Activated CD4-positive, alpha-beta T cell treated with anti-CD3 and anti-CD28 coated beads, Interleukin-2, amount 50 U/mL, for 16 hours (primary cell): ENCODE data around the gene SPATA9.
A peak's percentile ranks its signal among the peaks of the same experiment; 100 is the strongest.
"Not testable (repeated sequence)": the region's sequence is repeated elsewhere in the genome, so short reads cannot be mapped to it uniquely, and the experiment has no call there.

ENCODE experiments used
- DNase-seq: peaks from one replicate; pipeline ENCODE4 v3.0.0-alpha.2; 2020

Gene SPATA9

GRCh38 chr5:95715799-95716461, 33.1 kb upstream of the SPATA9 start:
- DNase-seq = peak; percentile 79

- no peak for DNase-seq
Measured at GRCh38 chr5:95713960-95714710, 31.3 kb upstream of the SPATA9 start.

- DNase-seq = not testable (repeated sequence)
Measured at GRCh38 chr5:95713246-95713645, 30.5 kb upstream of the SPATA9 start.

- peak; percentile 70 for DNase-seq
Measured at GRCh38 chr5:95712347-95712958, 29.7 kb upstream of the SPATA9 start.

- no peak for DNase-seq
Measured at GRCh38 chr5:95711501-95712346, 28.9 kb upstream of the SPATA9 start.

- DNase-seq = not testable (repeated sequence)
Measured at GRCh38 chr5:95710651-95711500, 28.1 kb upstream of the SPATA9 start.

GRCh38 chr5:95709967-95710650, 27.3 kb upstream of the SPATA9 start:
- no peak for DNase-seq

- no peak for DNase-seq
Measured at GRCh38 chr5:95708876-95709275, 26.1 kb upstream of the SPATA9 start.

GRCh38 chr5:95707534-95708188, 24.9 kb upstream of the SPATA9 start:
- not testable (repeated sequence) for DNase-seq

GRCh38 chr5:95707055-95707454, 24.3 kb upstream of the SPATA9 start:
- no peak for DNase-seq

- not testable (repeated sequence) for DNase-seq
Measured at GRCh38 chr5:95706196-95706595, 23.4 kb upstream of the SPATA9 start.

GRCh38 chr5:95704150-95704549, 21.4 kb upstream of the SPATA9 start:
- no peak for DNase-seq

GRCh38 chr5:95701074-95701473, 18.3 kb upstream of the SPATA9 start:
- DNase-seq = no peak

GRCh38 chr5:95699337-95699736, 16.5 kb upstream of the SPATA9 start:
- DNase-seq = no peak

GRCh38 chr5:95697781-95698681, 15.2 kb upstream of the SPATA9 start:
- DNase-seq = no peak

GRCh38 chr5:95690333-95690732, 7.5 kb upstream of the SPATA9 start:
- no peak for DNase-seq

- DNase-seq = no peak
Measured at GRCh38 chr5:95689680-95690079, 6.9 kb upstream of the SPATA9 start.

- no peak for DNase-seq
Measured at GRCh38 chr5:95686651-95687050, 3.9 kb upstream of the SPATA9 start.

- DNase-seq = no peak
Measured at GRCh38 chr5:95684361-95684760, 1.6 kb upstream of the SPATA9 start.

GRCh38 chr5:95673081-95673480, 9.7 kb downstream of the SPATA9 start:
- DNase-seq = no peak
